GM12891 (cell line): ENCODE measurements around the gene GNAL.
"Not testable (repeated sequence)": the region's sequence is repeated elsewhere in the genome, so short reads cannot be mapped to it uniquely, and the experiment has no call there.

ENCODE experiments used
- DNase-seq: peaks from one replicate; pipeline ENCODE4 v3.0.0; 2011; ENCODE audit warnings: low spot score; ENCODE audit not compliant: insufficient read length
- FAIRE-seq: peaks from 2 replicates; lab custom pipeline; 2011; peaks lifted over from hg19 to GRCh38; lab: Jason Lieb, UNC
- PAX5 ChIP-seq: IDR thresholded peaks from 2 replicates; pipeline ENCODE4 v1.6.1; 2011; ENCODE audit warnings: low read length, moderate library complexity, mild to moderate bottlenecking; ENCODE audit not compliant: insufficient read depth, severe bottlenecking
- POLR2A ChIP-seq: IDR thresholded peaks from 2 replicates; pipeline ENCODE4 v1.6.1; 2011; ENCODE audit warnings: low read depth, low read length, control low read depth
- POLR2AphosphoS5 ChIP-seq: IDR thresholded peaks from 2 replicates; pipeline ENCODE4 v1.6.1; 2011; ENCODE audit warnings: low read depth, low read length, control low read depth
- POU2F2 ChIP-seq: IDR thresholded peaks from 2 replicates; pipeline ENCODE4 v1.6.1; 2011; ENCODE audit warnings: low read depth, mild to moderate bottlenecking, control low read depth, low read length, moderate library complexity
- SPI1 ChIP-seq: IDR thresholded peaks from 2 replicates; pipeline ENCODE4 v1.6.1; 2011; ENCODE audit warnings: low read depth, low read length, control low read depth
- TAF1 ChIP-seq: IDR thresholded peaks from 2 replicates; pipeline ENCODE4 v1.6.1; 2011; ENCODE audit warnings: low read depth, low read length, control low read depth

The GNAL gene

GRCh38 chr18:11849841-11850634 is 161.0 kb downstream of the GNAL start:
- DNase-seq = no peak
- TF ChIP-seq POU2F2 (no peak), POLR2A (no peak), POLR2AphosphoS5 (no peak), PAX5 (no peak), SPI1 (no peak), TAF1 (no peak)
- FAIRE-seq = peak; percentile 75

DNA sequence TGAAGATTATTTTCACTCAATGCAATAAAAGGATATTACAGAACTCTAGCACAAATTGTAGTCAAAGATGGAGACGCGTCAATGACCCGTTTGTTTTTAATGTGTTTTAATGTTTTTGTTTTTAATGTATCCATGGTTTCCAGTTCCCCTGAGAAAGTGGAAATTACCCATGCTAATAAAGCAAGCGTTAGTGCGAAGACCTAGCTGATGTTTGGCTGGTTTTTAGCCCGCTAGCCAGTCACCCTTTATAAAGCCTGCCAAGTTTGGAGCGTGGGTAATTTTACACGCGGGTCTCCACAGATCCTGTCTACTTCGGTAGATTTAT is 161.7 kb downstream of the GNAL start:
- FAIRE-seq = no peak
- DNase-seq = no peak
- TF ChIP-seq POLR2A (no peak), PAX5 (no peak), POLR2AphosphoS5 (no peak), POU2F2 (no peak), SPI1 (no peak), TAF1 (no peak)

GRCh38 chr18:11851146-11851805 is 162.2 kb downstream of the GNAL start, which contains the start of gene CHMP1B:
Gene CHMP1B (plus strand): TSS chr18:11851413. CDS start chr18:11851512, 99 bp downstream.
- peak; percentile 95 for TF ChIP-seq TAF1
- no peak; the same call in none of the 2 replicates for TF ChIP-seq POU2F2
- TF ChIP-seq POLR2A = peak; percentile 87
- TF ChIP-seq POLR2AphosphoS5 = peak; percentile 90
- no peak for TF ChIP-seq PAX5
- peak; percentile 95 for TF ChIP-seq SPI1
- DNase-seq (peak; percentile 86), FAIRE-seq (peak; percentile 95)

DNA sequence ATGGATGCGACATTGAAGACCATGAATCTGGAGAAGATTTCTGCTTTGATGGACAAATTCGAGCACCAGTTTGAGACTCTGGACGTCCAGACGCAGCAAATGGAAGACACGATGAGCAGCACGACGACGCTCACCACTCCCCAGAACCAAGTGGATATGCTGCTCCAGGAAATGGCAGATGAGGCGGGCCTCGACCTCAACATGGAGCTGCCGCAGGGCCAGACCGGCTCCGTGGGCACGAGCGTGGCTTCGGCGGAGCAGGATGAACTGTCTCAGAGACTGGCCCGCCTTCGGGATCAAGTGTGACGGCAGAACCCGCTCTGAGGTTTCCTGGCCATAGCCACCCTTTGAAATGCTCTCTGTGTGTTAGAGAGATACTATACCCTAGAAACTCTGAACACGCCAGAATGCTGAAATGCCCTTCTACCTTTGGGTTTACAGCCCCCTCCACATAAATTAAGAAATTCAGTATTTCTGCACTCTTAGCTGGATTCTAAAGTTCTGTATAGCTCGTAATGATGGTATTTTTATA is 162.8 kb downstream of the GNAL start:
- DNase-seq = no peak
- TF ChIP-seq POLR2A (no peak), PAX5 (no peak), POLR2AphosphoS5 (no peak), SPI1 (no peak), POU2F2 (no peak), TAF1 (no peak)
- FAIRE-seq = peak; percentile 20

DNA sequence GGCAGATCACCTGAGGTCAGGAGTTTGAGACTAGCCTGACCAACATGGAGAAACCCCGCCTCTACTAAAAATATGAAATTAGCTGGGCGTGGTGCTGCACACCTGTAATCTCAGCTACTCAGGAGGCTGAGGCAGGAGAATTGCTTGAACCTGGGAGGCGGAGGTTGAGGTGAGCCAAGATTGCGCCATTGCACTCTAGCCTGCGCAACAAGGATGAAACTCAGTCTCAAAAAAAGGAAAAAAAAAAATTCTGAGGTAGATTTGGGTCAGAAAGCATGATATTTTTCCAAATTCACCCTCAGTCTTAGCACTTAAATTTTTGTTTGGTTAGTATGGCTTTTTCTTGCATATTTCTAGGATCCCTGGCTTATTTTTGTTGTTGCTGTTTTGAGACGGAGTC is 165.5 kb downstream of the GNAL start:
- not testable (repeated sequence) for FAIRE-seq

DNA sequence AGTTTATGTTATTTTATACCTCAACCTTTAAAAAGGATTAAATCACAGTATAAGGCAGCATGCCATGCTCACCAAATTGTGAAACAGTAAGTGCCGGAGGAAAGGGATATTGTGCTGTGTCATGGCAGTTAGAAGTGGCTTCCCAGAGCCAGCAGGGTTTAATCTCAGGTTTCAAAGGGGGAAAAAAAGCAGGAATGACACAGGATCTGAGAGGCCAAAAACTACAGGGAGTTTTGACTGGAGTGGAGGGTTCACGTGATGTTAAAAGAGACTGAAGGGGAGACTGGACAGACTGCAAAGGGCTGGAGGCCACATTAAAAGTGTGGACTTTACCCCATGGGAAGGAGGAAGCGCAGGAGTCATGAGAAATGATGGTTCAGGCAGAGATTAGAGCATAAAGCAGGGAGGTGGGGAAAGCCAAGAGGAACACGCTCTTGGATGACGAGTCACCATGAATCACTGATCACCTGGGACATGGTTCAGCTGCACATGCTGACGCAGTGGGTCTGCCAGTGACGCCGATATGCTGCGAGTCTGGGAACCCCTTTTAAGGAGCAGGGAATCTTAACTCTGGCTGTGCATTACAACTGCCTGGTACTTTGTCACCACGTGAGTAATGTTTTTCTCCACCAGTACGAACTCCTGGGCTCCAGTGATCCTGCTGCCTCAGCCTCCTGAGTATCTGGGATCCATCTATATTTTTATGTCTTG is 168.3 kb downstream of the GNAL start:
- no peak for TF ChIP-seq POLR2A
- no peak for TF ChIP-seq POU2F2
- TF ChIP-seq SPI1 = no peak
- TF ChIP-seq POLR2AphosphoS5 = no peak
- TF ChIP-seq TAF1 = no peak
- no peak for TF ChIP-seq PAX5
- no peak for DNase-seq
- FAIRE-seq = no peak

More for the DNA sequence above, 165.5 kb downstream of the GNAL start:
- not testable (repeated sequence) for DNase-seq

- FAIRE-seq (no peak), DNase-seq (no peak)
- TF ChIP-seq TAF1 = no peak
- no peak for TF ChIP-seq SPI1
- TF ChIP-seq PAX5 = no peak
- TF ChIP-seq POU2F2 = no peak
- no peak for TF ChIP-seq POLR2A
- TF ChIP-seq POLR2AphosphoS5 = no peak
Measured at GRCh38 chr18:11859282-11859830, 170.3 kb downstream of the GNAL start.

DNA sequence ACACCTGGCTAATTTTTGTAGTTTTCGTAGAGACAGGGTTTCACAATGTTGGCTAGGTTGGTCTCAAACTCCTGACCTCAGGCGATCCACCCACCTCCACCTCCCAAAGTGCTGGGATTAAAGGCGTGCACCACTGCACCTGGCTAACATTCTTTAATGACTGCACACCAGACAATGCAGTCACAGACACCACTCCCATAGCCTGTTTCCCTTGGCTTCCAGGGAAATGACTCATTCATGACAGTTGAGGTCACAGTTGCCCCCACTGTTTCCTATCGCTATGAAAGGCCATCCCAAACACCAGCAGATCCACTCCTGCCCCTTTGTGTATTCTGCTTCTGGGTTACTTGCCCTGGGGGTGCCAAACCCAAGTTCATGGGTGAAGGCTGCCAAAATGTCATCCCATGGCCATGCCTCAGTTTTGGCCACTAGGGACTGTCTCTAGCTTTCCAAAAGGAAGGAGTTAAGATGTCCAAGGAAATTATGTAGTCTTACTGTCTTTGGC is 170.9 kb downstream of the GNAL start:
- FAIRE-seq = no peak
- TF ChIP-seq TAF1 (no peak), POLR2AphosphoS5 (no peak), POU2F2 (no peak), POLR2A (no peak), PAX5 (no peak), SPI1 (no peak)
- DNase-seq = no peak
